Measurements from ENCODE around the gene CREBBP. TPM values are rescaled to one million over a fixed set of nuclear protein-coding genes. Genes with fewer than 3 reads are reported as not detected.

Gene CREBBP
- total RNA-seq, 1 donor from 2014 or later: 84.7 TPM

GRCh38 chr16:3698941-3699340 lies 181.6 kb downstream of the CREBBP start:
- TF ChIP-seq, protein P1, sequence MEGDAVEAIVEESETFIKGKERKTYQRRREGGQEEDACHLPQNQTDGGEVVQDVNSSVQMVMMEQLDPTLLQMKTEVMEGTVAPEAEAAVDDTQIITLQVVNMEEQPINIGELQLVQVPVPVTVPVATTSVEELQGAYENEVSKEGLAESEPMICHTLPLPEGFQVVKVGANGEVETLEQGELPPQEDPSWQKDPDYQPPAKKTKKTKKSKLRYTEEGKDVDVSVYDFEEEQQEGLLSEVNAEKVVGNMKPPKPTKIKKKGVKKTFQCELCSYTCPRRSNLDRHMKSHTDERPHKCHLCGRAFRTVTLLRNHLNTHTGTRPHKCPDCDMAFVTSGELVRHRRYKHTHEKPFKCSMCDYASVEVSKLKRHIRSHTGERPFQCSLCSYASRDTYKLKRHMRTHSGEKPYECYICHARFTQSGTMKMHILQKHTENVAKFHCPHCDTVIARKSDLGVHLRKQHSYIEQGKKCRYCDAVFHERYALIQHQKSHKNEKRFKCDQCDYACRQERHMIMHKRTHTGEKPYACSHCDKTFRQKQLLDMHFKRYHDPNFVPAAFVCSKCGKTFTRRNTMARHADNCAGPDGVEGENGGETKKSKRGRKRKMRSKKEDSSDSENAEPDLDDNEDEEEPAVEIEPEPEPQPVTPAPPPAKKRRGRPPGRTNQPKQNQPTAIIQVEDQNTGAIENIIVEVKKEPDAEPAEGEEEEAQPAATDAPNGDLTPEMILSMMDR (conservative IDR thresholded peaks at IDR 0.05): no peak
- Mint-ChIP-seq H3K9me3 (no peaks in the 10 kb centered on the region), H3K27me3 (ENCODE audit: low read depth) (no peaks in the 10 kb centered on the region), H3K36me3 (ENCODE audit: low read depth) (peaks cover 4% of the 10 kb centered on the region), H3K27ac (ENCODE audit: unreplicated experiment) (no peak overlapping the region), H3K4me3 (no peak overlapping the region), H3K4me1 (no peaks in the 10 kb centered on the region)
- DNase-seq (ENCODE audit: low read depth, low spot score): no peak

GRCh38 chr16:3696425-3697218 lies 183.9 kb downstream of the CREBBP start:
- TF ChIP-seq, protein P1 (conservative IDR thresholded peaks at IDR 0.05): no peak
- DNase-seq (ENCODE audit: low read depth, low spot score): no peak
- H3K36me3 Mint-ChIP-seq (ENCODE audit: low read depth): no peaks in the 10 kb centered on the region
- no peaks in the 10 kb centered on the region for H3K9me3 Mint-ChIP-seq
- no peaks in the 10 kb centered on the region for H3K27me3 Mint-ChIP-seq (ENCODE audit: low read depth)
- H3K27ac Mint-ChIP-seq (ENCODE audit: unreplicated experiment): no peak overlapping the region
- no peak overlapping the region for H3K4me3 Mint-ChIP-seq
- H3K4me1 Mint-ChIP-seq: no peaks in the 10 kb centered on the region

DNA sequence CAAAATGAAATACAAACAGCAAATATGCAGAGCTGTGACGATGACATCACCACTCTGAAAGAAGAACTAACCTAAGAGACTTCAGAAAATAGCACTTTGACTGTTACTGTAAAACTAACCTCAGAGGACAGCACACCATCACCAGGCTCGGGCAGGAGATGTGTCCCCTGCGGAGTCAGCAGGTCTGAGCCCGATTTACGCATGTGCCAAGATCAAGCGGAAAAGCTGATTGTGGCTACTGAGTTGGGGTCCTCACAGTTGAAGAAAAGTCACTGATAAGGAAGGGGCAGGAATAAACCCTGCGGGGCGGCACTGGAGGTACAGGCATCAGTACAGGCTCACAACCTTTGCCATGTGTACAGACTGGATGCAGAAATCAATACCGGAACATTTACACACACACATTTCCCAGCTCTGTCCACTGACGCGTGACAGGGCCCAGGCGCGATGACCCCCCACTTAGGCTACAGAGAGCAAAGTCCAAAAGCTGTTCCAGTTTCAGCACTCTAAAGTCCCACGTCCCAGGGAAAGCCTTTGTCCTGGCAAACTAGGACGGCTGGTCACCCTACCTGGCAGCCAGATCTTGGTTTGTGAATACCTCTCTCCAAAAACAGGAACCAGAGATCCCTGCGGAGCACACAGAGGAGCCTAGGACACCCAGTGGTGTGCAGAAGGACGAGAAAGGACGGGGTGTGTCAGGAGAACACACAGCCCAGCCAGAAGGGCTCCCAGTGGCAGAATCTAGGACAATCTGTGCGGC lies 184.7 kb downstream of the CREBBP start:
- no peaks in the 10 kb centered on the region for H3K27me3 Mint-ChIP-seq (ENCODE audit: low read depth)
- H3K9me3 Mint-ChIP-seq: no peaks in the 10 kb centered on the region
- TF ChIP-seq, protein P1 (conservative IDR thresholded peaks at IDR 0.05): no peak
- no peak overlapping the region for H3K27ac Mint-ChIP-seq (ENCODE audit: unreplicated experiment)
- no peak overlapping the region for H3K4me3 Mint-ChIP-seq
- no peak for DNase-seq (ENCODE audit: low read depth, low spot score)
- peaks cover under 1% of the 10 kb centered on the region for H3K36me3 Mint-ChIP-seq (ENCODE audit: low read depth)
- H3K4me1 Mint-ChIP-seq: peaks cover 1% of the 10 kb centered on the region

- Mint-ChIP-seq H3K36me3 (ENCODE audit: low read depth) (peaks cover 6% of the 10 kb centered on the region), H3K9me3 (no peaks in the 10 kb centered on the region), H3K27ac (ENCODE audit: unreplicated experiment) (no peak overlapping the region), H3K4me1 (peaks cover 8% of the 10 kb centered on the region), H3K4me3 (no peak overlapping the region), H3K27me3 (ENCODE audit: low read depth) (no peaks in the 10 kb centered on the region)
- no peak for DNase-seq (ENCODE audit: low read depth, low spot score)
- TF ChIP-seq, protein P1 (conservative IDR thresholded peaks at IDR 0.05): no peak
Measured at GRCh38 chr16:3694051-3694450, 186.5 kb downstream of the CREBBP start.

DNA sequence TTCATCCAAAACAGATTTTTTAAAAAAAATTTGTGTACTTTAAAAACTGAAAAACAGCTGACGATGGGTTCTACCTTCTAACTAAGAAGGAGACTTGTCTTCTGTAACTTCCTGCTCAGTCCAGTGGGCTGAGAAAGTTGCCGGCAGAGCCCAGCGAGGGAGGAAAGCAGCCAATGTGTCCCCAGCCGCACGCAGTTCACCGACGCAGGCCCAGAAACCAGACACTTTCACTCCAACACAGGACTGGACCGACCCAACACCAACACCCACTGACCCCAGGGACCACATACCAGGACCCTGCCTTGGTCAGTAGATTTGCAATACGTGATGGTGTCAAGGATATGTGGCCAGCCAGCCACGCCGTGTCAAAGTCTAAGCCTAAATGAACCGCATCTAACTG lies 188.8 kb downstream of the CREBBP start:
- H3K36me3 Mint-ChIP-seq (ENCODE audit: low read depth): peaks cover 10% of the 10 kb centered on the region
- no peak overlapping the region for H3K4me3 Mint-ChIP-seq

More for the DNA sequence above, 188.8 kb downstream of the CREBBP start:
- TF ChIP-seq, protein P1 (conservative IDR thresholded peaks at IDR 0.05): no peak
- DNase-seq (ENCODE audit: low read depth, low spot score): no peak
- peaks cover 8% of the 10 kb centered on the region for H3K4me1 Mint-ChIP-seq
- H3K27ac Mint-ChIP-seq (ENCODE audit: unreplicated experiment): peak overlapping the region; percentile 24
- H3K27me3 Mint-ChIP-seq (ENCODE audit: low read depth): no peaks in the 10 kb centered on the region
- no peaks in the 10 kb centered on the region for H3K9me3 Mint-ChIP-seq

Data from neural crest cell (in vitro differentiated cells).